Measurements from ENCODE around the gene SAMD4B.

SAMD4B gene

DNA sequence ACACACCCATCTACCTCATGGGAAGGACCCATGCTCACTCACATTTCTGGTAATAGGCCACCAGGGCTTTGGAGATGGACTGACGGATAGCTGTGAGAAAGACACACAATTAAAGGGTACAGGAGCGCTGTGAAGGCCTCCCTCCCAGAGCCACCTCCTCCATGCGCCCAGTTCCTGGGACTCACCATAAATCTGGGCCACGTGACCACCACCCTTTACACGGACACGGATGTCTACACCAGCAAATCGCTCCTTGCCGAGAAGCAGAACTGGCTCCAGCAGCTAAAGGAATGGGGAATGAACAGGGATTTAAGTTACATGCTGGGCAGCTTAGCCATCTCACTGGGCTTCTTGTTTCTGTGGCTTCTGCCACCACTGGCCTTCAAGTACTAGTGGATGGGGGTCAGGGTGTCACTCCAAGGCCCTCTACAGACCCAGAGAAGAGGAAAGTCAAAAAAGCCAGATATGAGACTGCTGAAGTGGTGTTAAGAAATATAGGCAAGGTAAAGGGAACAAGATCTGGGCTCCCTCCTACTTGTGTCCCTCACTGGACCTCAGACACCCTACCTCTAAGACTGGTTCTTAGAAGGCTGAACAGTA is 91.4 kb downstream of the SAMD4B start:
- DNase-seq = no peak

DNA sequence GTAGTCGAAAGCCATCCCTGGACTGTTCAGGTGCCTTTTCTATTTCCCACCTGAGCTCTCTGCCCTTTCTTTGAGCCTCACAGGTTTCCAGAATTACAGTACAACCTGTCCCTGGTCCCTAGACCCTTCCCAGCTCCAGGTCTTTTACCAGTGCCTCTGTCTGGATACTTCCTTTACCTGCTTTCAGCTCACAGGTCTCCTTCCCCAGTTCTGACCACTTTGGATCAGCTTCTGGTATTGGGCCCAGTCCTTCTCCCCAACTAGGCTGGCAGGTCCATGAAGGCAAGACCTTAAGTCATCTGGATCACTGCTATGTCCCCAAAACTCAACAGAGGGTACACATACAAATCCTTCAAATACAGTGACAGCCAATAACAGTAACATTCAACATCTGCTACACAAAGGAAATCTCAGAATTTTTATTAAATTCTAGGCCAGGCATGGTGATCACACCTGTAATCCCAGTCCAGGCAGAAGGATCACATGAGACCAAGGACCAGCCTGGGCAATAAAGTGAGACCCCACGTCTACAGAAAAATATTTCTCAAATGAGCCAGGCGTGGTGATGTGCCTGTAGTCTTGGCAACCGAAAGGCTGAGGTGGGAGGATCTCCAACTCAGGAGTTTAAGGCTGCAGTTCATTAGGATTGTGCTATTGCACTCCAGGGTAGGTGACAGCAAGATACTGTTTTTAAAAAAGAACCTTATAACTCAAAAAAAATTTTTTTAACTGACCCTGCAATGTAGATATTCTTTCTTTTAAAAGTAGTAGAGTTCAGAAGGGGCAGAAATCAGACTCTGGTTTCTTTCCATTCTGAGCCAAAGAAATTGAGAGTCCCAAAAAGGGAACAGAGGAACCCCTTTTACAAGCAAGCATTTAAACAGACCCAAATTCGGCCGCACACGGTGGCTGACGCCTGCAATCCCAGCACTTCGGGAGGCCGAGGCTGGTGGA is 92.2 kb downstream of the SAMD4B start:
- DNase-seq = no peak

Measured in activated CD4-positive, alpha-beta T cell treated with anti-CD3 and anti-CD28 coated beads, Interleukin-2, amount 50 U/mL, for 1 hour (primary cell).